SK-N-SH (cell line): ENCODE measurements around the gene EXOC5. TPM values are rescaled to one million over a fixed set of nuclear protein-coding genes. Genes with fewer than 3 reads are reported as not detected.

Experiments
- CTCF ChIA-PET: fragments of 300-600, 350-600 bp; formaldehyde crosslinking; extraction: SDS; loops from one replicate; lab custom pipeline; 2021; lab: Yijun Ruan, JAX
- POLR2A ChIA-PET: fragments of 350-600 bp; sonication (Branson Sonifier 250); formaldehyde crosslinking; extraction: SDS; loops from one replicate; lab custom pipeline; 2020; ENCODE audit warnings: antibody characterized with exemption, inconsistent platforms; lab: Yijun Ruan, JAX
- DNase-seq: peaks from one replicate; pipeline ENCODE4 v3.0.0; 2012
- H2AFZ ChIP-seq: fragments of 200-600 bp; sonication (generic); 2 replicates; pipeline ENCODE4 v1.8.1; 2016; ENCODE audit warnings: antibody characterized with exemption, mild to moderate bottlenecking, low read depth
- H3F3A ChIP-seq: fragments of 200-600 bp; sonication (generic); replicated peaks from 2 replicates; pipeline ENCODE3; 2016; ENCODE audit warnings: antibody characterized with exemption, mild to moderate bottlenecking; ENCODE audit not compliant: insufficient read depth
- H3K27ac ChIP-seq, 2 experiments: fragments of 200-500 bp in 1 of 2; fragments of 200-600 bp in 1 of 2; sonication (Bioruptor generic) in 1 of 2; sonication (generic), shearing (Covaris generic) in 1 of 2; 2 replicates each; pipeline versions ENCODE4 v1.5.1 to v1.6.1; 2014 to 2016; ENCODE audit warnings: low read depth in 2 of 2, inconsistent platforms in 1 of 2, low read length in 1 of 2, mild to moderate bottlenecking in 1 of 2, mixed read lengths in 1 of 2
- H3K27me3 ChIP-seq: fragments of 200-600 bp; sonication (generic), shearing (Covaris generic); 2 replicates; pipeline ENCODE4 v1.6.1; 2016; ENCODE audit warnings: mixed run types; ENCODE audit not compliant: insufficient read depth
- H3K36me3 ChIP-seq, 2 experiments: fragments of 200-500 bp in 1 of 2; fragments of 200-600 bp in 1 of 2; sonication (Bioruptor generic) in 1 of 2; sonication (generic) in 1 of 2; replicated peaks in 1 of 2; 2 replicates each; pipeline versions ENCODE3 to v1.5.1; 2014 to 2016; ENCODE audit warnings: low read length in 1 of 2, mild to moderate bottlenecking in 1 of 2; ENCODE audit not compliant: insufficient read depth in 2 of 2, control insufficient read depth in 1 of 2
- H3K4me1 ChIP-seq, 2 experiments: fragments of 200-500 bp in 1 of 2; fragments of 200-600 bp in 1 of 2; sonication (Bioruptor generic) in 1 of 2; sonication (generic), shearing (Covaris generic) in 1 of 2; 2 replicates each; pipeline versions ENCODE4 v1.5.1 to v1.6.1; 2014 to 2016; ENCODE audit warnings: low read depth in 1 of 2, low read length in 1 of 2, mixed run types in 1 of 2; ENCODE audit not compliant: insufficient read depth in 2 of 2, control insufficient read depth in 1 of 2
- H3K4me2 ChIP-seq: fragments of 200-600 bp; sonication (generic), shearing (Covaris generic); 2 replicates; pipeline ENCODE4 v1.6.1; 2017; ENCODE audit warnings: mixed run types
- H3K4me3 ChIP-seq, 2 experiments: fragments of 200-500 bp in 1 of 2; fragments of 200-600 bp in 1 of 2; sonication (Bioruptor generic) in 1 of 2; sonication (generic), shearing (Covaris generic) in 1 of 2; 2 replicates each; pipeline versions ENCODE4 v1.5.1 to v1.8.1; 2014 to 2016; ENCODE audit warnings: low read depth in 2 of 2, inconsistent platforms in 1 of 2, low read length in 1 of 2, mild to moderate bottlenecking in 1 of 2, mixed read lengths in 1 of 2, moderate library complexity in 1 of 2
- H3K79me2 ChIP-seq: fragments of 200-600 bp; sonication (generic); 2 replicates; pipeline ENCODE4 v1.8.1; 2017; ENCODE audit warnings: mild to moderate bottlenecking; ENCODE audit not compliant: insufficient read depth
- H3K9ac ChIP-seq: fragments of 200-600 bp; sonication (generic); 2 replicates; pipeline ENCODE4 v1.6.1; 2017; ENCODE audit warnings: mixed run types
- H3K9me2 ChIP-seq: fragments of 200-600 bp; sonication (generic); 2 replicates; pipeline ENCODE4 v1.6.1; 2017; ENCODE audit warnings: mixed run types
- H3K9me3 ChIP-seq: fragments of 200-600 bp; sonication (generic); 2 replicates; pipeline ENCODE4 v1.6.1; 2017; ENCODE audit warnings: mixed run types, mild to moderate bottlenecking, moderate library complexity
- H4K20me1 ChIP-seq: fragments of 200-600 bp; sonication (generic); 2 replicates; pipeline ENCODE4 v1.6.1; 2017; ENCODE audit warnings: mild to moderate bottlenecking, mixed run types; ENCODE audit not compliant: insufficient read depth
- CHD2 ChIP-seq: fragments of 150-350 bp; IDR thresholded peaks from 2 replicates; pipeline ENCODE4 v1.6.1; 2018; ENCODE audit warnings: low read length; ENCODE audit not compliant: partially characterized antibody
- CTCF ChIP-seq: fragments of 200-600 bp; sonication (generic); IDR thresholded peaks from 2 replicates; pipeline ENCODE4 v1.6.1; 2017; ENCODE audit warnings: antibody characterized with exemption, mild to moderate bottlenecking, moderate library complexity
- EP300 ChIP-seq, 2 experiments: IDR thresholded peaks; 2 replicates each; pipeline versions ENCODE4 v1.4.0 to v1.6.1; 2012; ENCODE audit warnings: borderline replicate concordance in 1 of 2, low read depth in 1 of 2, low read length in 1 of 2
- JUND ChIP-seq: IDR thresholded peaks from 2 replicates; pipeline ENCODE4 v1.4.0; 2012
- NFIC ChIP-seq: IDR thresholded peaks from 2 replicates; pipeline ENCODE4 v1.4.0; 2012; ENCODE audit warnings: borderline replicate concordance
- NRF1 ChIP-seq: IDR thresholded peaks from 2 replicates; pipeline ENCODE4 v1.6.1; 2012; ENCODE audit warnings: low read depth, mild to moderate bottlenecking, low read length
- POLR2AphosphoS5 ChIP-seq: IDR thresholded peaks from 2 replicates; pipeline ENCODE4 v1.6.1; 2012; ENCODE audit warnings: low read depth, low read length
- REST ChIP-seq: IDR thresholded peaks from 2 replicates; pipeline ENCODE4 v1.6.1; 2012; ENCODE audit warnings: mild to moderate bottlenecking, low read depth, low read length, moderate library complexity
- TEAD4 ChIP-seq: IDR thresholded peaks from 2 replicates; pipeline ENCODE4 v1.4.0; 2012; ENCODE audit warnings: mild to moderate bottlenecking, borderline replicate concordance; ENCODE audit not compliant: insufficient read depth
- USF1 ChIP-seq: IDR thresholded peaks from 2 replicates; pipeline ENCODE4 v1.4.0; 2012; ENCODE audit warnings: low read depth, borderline replicate concordance
- USF2 ChIP-seq: fragments of 150-350 bp; IDR thresholded peaks from 2 replicates; pipeline ENCODE4 v1.6.1; 2017; ENCODE audit warnings: antibody characterized with exemption, low read length, low read depth, borderline replicate concordance
- YY1 ChIP-seq: IDR thresholded peaks from 2 replicates; pipeline ENCODE4 v1.4.0; 2012; ENCODE audit warnings: low read depth, mild to moderate bottlenecking
- WGBS: methylation state at CpG from one replicate; pipeline ENCODE4 v1.1.6; 2017; ENCODE audit warnings: low lambda C conversion rate; 5-methylcytosine and 5-hydroxymethylcytosine counted together
- polyA plus RNA-seq, 3 experiments: library from polyadenylated mRNA; depleted of rRNA; stranded (reverse); fragments of >200 nt; gene quantifications; 2 replicates each; pipeline ENCODE4 v1.2.3, GENCODE V29; 2012

Gene EXOC5
- polyA plus RNA-seq, 1 of the 3 experiments (the other 2 are of a cell fraction), result 10.5 TPM

- WGBS, result 48% methylated on average over 7 of the region's 7 CpGs
- H2AFZ ChIP-seq, result no peak overlapping the region
These were observed 45.8 kb upstream of the EXOC5 start for GRCh38 chr14:57314396-57315089.

More at GRCh38 chr14:57314396-57315089, 45.8 kb upstream of the EXOC5 start:
- Histone ChIP-seq H4K20me1 (no peaks in the 10 kb centered on the region), H3K27ac (no peak overlapping the region), H3K36me3 (no peaks in the 10 kb centered on the region), H3F3A (no peaks in the 10 kb centered on the region), H3K4me3 (no peak overlapping the region), H3K9ac (no peak overlapping the region)
- no peak for DNase-seq
- TF ChIP-seq REST (no peak), EP300 (IDR thresholded peaks at IDR 0.05; ENCODE audit: borderline replicate concordance in 1 of 2, low read depth in 1 of 2, low read length in 1 of 2) (no peak), YY1 (no peak), NFIC (no peak), USF2 (no peak), JUND (no peak), USF1 (no peak), CTCF (no peak), CHD2 (no peak), TEAD4 (no peak), POLR2AphosphoS5 (no peak), NRF1 (no peak)
- TF ChIP-seq, all 33 proteins: peak for 0
- H3K9me3 ChIP-seq, result no peaks in the 10 kb centered on the region
- H3K4me2 ChIP-seq, result no peak overlapping the region
- peaks cover 11% of the 10 kb centered on the region; the same call in 1 of the 2 replicates for H3K27me3 ChIP-seq
- no peaks in the 10 kb centered on the region for H3K4me1 ChIP-seq
- POLR2A ChIA-PET, result no interaction called here
- no peaks in the 10 kb centered on the region for H3K9me2 ChIP-seq
- H3K79me2 ChIP-seq, result no peaks in the 10 kb centered on the region
- CTCF ChIA-PET, result interaction anchor here (0.9 to 3.1 kb wide), 2 partner anchors 409 to 824 kb away, joined by 3 to 31 read pairs; no protein-coding TSS in a partner anchor
